DOHH2 (cell line): ENCODE measurements around the gene CMTM3.

ENCODE experiments used
- EZH2phosphoT487 ChIP-seq: fragments of 200-600 bp; sonication (generic); IDR thresholded peaks from 2 replicates; pipeline ENCODE4 v1.6.1; 2017; ENCODE audit warnings: borderline replicate concordance, mild to moderate bottlenecking, antibody characterized with exemption, low read length, moderate library complexity, mixed read lengths
- TF ChIP-seq, protein P1 (sequence below): fragments of 200-600 bp; sonication (generic); IDR thresholded peaks from one replicate; pipeline ENCODE4 v1.5.1; 2014; ENCODE audit warnings: antibody characterized with exemption, mild to moderate bottlenecking, low read depth, low read length; ENCODE audit not compliant: poor library complexity, severe bottlenecking

GRCh38 chr16:66617010-66617434, 12.5 kb downstream of the CMTM3 start:
- TF ChIP-seq, protein P1, sequence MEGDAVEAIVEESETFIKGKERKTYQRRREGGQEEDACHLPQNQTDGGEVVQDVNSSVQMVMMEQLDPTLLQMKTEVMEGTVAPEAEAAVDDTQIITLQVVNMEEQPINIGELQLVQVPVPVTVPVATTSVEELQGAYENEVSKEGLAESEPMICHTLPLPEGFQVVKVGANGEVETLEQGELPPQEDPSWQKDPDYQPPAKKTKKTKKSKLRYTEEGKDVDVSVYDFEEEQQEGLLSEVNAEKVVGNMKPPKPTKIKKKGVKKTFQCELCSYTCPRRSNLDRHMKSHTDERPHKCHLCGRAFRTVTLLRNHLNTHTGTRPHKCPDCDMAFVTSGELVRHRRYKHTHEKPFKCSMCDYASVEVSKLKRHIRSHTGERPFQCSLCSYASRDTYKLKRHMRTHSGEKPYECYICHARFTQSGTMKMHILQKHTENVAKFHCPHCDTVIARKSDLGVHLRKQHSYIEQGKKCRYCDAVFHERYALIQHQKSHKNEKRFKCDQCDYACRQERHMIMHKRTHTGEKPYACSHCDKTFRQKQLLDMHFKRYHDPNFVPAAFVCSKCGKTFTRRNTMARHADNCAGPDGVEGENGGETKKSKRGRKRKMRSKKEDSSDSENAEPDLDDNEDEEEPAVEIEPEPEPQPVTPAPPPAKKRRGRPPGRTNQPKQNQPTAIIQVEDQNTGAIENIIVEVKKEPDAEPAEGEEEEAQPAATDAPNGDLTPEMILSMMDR = no peak
- TF ChIP-seq EZH2phosphoT487 = no peak
